GM12878 (cell line): ENCODE results near the gene FBN2. TPM values are rescaled to one million over a fixed set of nuclear protein-coding genes. Genes with fewer than 3 reads are reported as not detected.

ENCODE experiments used
- ATAC-seq: fragments of 200-7000 bp; cut with Tn5 transposase; 3 replicates; pipeline ENCODE4 v1.9.1; 2020; ENCODE audit warnings: mild to moderate bottlenecking, moderate library complexity
- BruUV-seq: library from RNA; stranded (reverse); fragments of 400-500 nt; replicated peaks from 2 replicates; lab custom pipeline; 2021; lab: Mats Ljungman, UMichigan
- CTCF ChIA-PET: fragments of 300-600 bp; sonication (Branson Sonifier 250); formaldehyde crosslinking; extraction: SDS; loops from one replicate; lab custom pipeline; 2021; ENCODE audit warnings: inconsistent platforms; lab: Yijun Ruan, JAX
- POLR2A ChIA-PET: fragments of 350-600 bp; formaldehyde crosslinking; extraction: SDS; loops from one replicate; lab custom pipeline; 2021; ENCODE audit warnings: inconsistent platforms; lab: Charles Lee
- RAD21 ChIA-PET: fragments of 300-600 bp; sonication (Branson Sonifier 250); formaldehyde crosslinking; loops from one replicate; lab custom pipeline; 2023; ENCODE audit warnings: antibody characterized with exemption; ENCODE audit not compliant: unreplicated experiment; lab: Charles Lee
- SMC1A ChIA-PET: fragments of 300-600 bp; sonication (Branson Sonifier 250); formaldehyde crosslinking; loops from one replicate; lab custom pipeline; 2023; ENCODE audit not compliant: unreplicated experiment, uncharacterized antibody; lab: Charles Lee
- DNase-seq: peaks from one replicate; pipeline ENCODE4 v3.0.0-alpha.2; 2011; ENCODE audit warnings: low read depth, low spot score
- FAIRE-seq: peaks from 3 replicates; lab custom pipeline; 2011; peaks lifted over from hg19 to GRCh38; lab: Jason Lieb, UNC
- H2AFZ ChIP-seq: 2 replicates; pipeline ENCODE4 v1.6.0; 2011; ENCODE audit warnings: low read depth, low read length, control low read depth; ENCODE audit not compliant: control insufficient read depth
- H3K27ac ChIP-seq: 2 replicates; pipeline ENCODE4 v1.5.1; 2011; ENCODE audit warnings: control low read depth; ENCODE audit not compliant: control insufficient read depth, insufficient read depth
- H3K27me3 ChIP-seq, 2 experiments: replicated peaks in 1 of 2; 2 replicates each; pipeline versions ENCODE4 v1.6.0 to v1.6.1; 2011; ENCODE audit warnings: low read length in 1 of 2; ENCODE audit not compliant: control insufficient read depth in 2 of 2, insufficient read depth in 2 of 2
- H3K36me3 ChIP-seq, 2 experiments: 2 replicates each; pipeline ENCODE4 v1.5.1; 2011; ENCODE audit warnings: low read length in 1 of 2; ENCODE audit not compliant: control insufficient read depth in 2 of 2, insufficient read depth in 2 of 2
- H3K4me1 ChIP-seq: 2 replicates; pipeline ENCODE4 v1.6.1; 2011; ENCODE audit warnings: mild to moderate bottlenecking, low read length, moderate library complexity, mixed read lengths; ENCODE audit not compliant: control insufficient read depth, insufficient read depth
- H3K4me2 ChIP-seq: 2 replicates; pipeline ENCODE4 v1.6.0; 2011; ENCODE audit warnings: control low read depth; ENCODE audit not compliant: control insufficient read depth, insufficient read depth
- H3K4me3 ChIP-seq: fragments of 200-600 bp; sonication (generic); 2 replicates; pipeline ENCODE4 v1.5.1; 2016
- H3K79me2 ChIP-seq: 2 replicates; pipeline ENCODE4 v1.6.0; 2011; ENCODE audit warnings: low read length; ENCODE audit not compliant: control insufficient read depth, insufficient read depth
- H3K9ac ChIP-seq: 2 replicates; pipeline ENCODE4 v1.8.0; 2011; ENCODE audit warnings: low read length, control low read depth, mixed read lengths; ENCODE audit not compliant: control insufficient read depth, insufficient read depth
- H3K9me3 ChIP-seq: replicated peaks from 3 replicates; pipeline ENCODE4 v1.5.1; 2011; ENCODE audit warnings: mild to moderate bottlenecking, low read length; ENCODE audit not compliant: control insufficient read depth, insufficient read depth
- H4K20me1 ChIP-seq: 2 replicates; pipeline ENCODE4 v1.6.0; 2011; ENCODE audit not compliant: control insufficient read depth, insufficient read depth
- EP300 ChIP-seq, 2 experiments: fragments of 150-350 bp in 1 of 2; IDR thresholded peaks; 2 replicates each; pipeline ENCODE4 v1.6.1; 2011 to 2012; ENCODE audit warnings: low read depth in 2 of 2, low read length in 2 of 2, borderline replicate concordance in 1 of 2, improper control_type of control experiment in 1 of 2, inconsistent platforms in 1 of 2; ENCODE audit not compliant: control insufficient read depth in 1 of 2
- HDAC2 ChIP-seq: fragments of 200-600 bp; sonication (generic); IDR thresholded peaks from 2 replicates; pipeline ENCODE4 v1.6.1; 2017
- KDM1A ChIP-seq: fragments of 200-600 bp; sonication (generic); IDR thresholded peaks from 2 replicates; pipeline ENCODE4 v1.6.1; 2016; ENCODE audit warnings: borderline replicate concordance
- MTA2 ChIP-seq: fragments of 450-650 bp; IDR thresholded peaks from 2 replicates; pipeline ENCODE4 v1.6.1; 2016; ENCODE audit warnings: low read depth, mild to moderate bottlenecking, moderate library complexity
- PML ChIP-seq: IDR thresholded peaks from 2 replicates; pipeline ENCODE4 v1.6.1; 2012; ENCODE audit warnings: low read length, inconsistent platforms
- SIN3A ChIP-seq: IDR thresholded peaks from 2 replicates; pipeline ENCODE4 v1.6.1; 2012; ENCODE audit warnings: low read depth, low read length, improper control_type of control experiment
- TARDBP ChIP-seq: IDR thresholded peaks from 2 replicates; pipeline ENCODE4 v1.6.1; 2016; ENCODE audit warnings: borderline replicate concordance
- TBL1XR1 ChIP-seq: IDR thresholded peaks from 2 replicates; pipeline ENCODE4 v1.6.1; 2012; ENCODE audit warnings: low read depth, low read length, improper control_type of control experiment
- in situ Hi-C: fragments of 300-500 bp; cut with MboI; formaldehyde crosslinking; loops from 9 replicates; pipeline ENCODE4 v1.14.3; 2018; ENCODE audit warnings: mixed read lengths
- intact Hi-C: fragments of 100-400 bp; cut with micrococcal nuclease; formaldehyde crosslinking; loops from one replicate; pipeline ENCODE4 v1.14.2; 2022; ENCODE audit not compliant: unreplicated experiment
- polyA plus RNA-seq, 11 experiments: library from polyadenylated mRNA; depleted of rRNA in 4 of 11; unstranded in 6 of 11; stranded (reverse) in 5 of 11; fragments of >200 nt; fragmentation: Nextera tagmentation in 4 of 11; fragmentation: Illumina TruSeq in 1 of 11; extraction: Ambion mirVana in 4 of 11; extraction: Trizol in 1 of 11; gene quantifications; 1 replicate in 1 of 11; 2 replicates in 10 of 11; pipeline versions ENCODE4 v1.2.1 to v1.2.3, GENCODE V29; 2011 to 2016; ENCODE audit warnings: inconsistent platforms in 2 of 11, missing spikeins in 2 of 11, low read depth in 1 of 11
- total RNA-seq, 4 experiments: library from RNA; depleted of rRNA in 3 of 4; stranded (reverse); fragments of >200 nt in 3 of 4; fragmentation: Illumina TruSeq in 1 of 4; extraction: Trizol in 1 of 4; gene quantifications; 2 replicates each; pipeline versions ENCODE4 v1.2.1 to v1.2.3, GENCODE V29; 2013 to 2021
- TF ChIP-seq, protein P1 (sequence below): fragments of 450-650 bp; IDR thresholded peaks from 2 replicates; pipeline ENCODE4 v1.6.1; 2017; ENCODE audit warnings: mild to moderate bottlenecking, moderate library complexity
- TF ChIP-seq, protein P2 (sequence below): fragments of 450-650 bp; formaldehyde crosslinking; IDR thresholded peaks from 2 replicates; pipeline ENCODE4 v1.4.0; 2022; ENCODE audit warnings: mild to moderate bottlenecking, moderate library complexity
- TF ChIP-seq, protein P3 (sequence below): fragments of 450-650 bp; IDR thresholded peaks from 2 replicates; pipeline ENCODE4 v1.6.1; 2017; ENCODE audit warnings: mild to moderate bottlenecking
- TF ChIP-seq, protein P4 (sequence below): IDR thresholded peaks from 2 replicates; pipeline ENCODE4 v1.6.1; 2011; ENCODE audit warnings: low read depth, low read length, improper control_type of control experiment, borderline replicate concordance

Gene FBN2
- total and polyA plus RNA-seq, 10 of the 15 experiments (the other 5 are each of a cell fraction or from before 2014, with no cell fraction given): 0.01 to 0.98 (median 0.10) TPM; not detected in 3

DNA sequence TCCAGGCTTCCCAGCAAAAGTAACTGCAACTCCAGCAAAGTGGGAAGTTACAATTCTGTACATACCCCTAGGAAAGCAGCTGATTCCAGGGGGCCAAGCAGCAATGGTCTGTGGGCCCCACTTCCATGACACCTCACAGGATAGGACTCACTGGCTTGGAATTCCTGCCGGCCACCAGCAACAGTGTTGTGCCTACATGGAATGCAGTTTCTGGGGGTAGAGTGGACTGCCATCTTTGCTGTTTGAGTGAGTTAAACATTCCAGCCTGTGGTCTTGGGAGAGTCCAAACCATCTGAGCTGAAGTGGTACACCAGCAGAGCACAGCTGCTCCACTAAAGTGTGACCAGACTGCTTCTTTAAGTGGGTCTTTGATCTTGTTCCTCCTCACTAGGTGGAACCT lies 13.4 kb upstream of the FBN2 start (continued):
- TF ChIP-seq, protein P1, sequence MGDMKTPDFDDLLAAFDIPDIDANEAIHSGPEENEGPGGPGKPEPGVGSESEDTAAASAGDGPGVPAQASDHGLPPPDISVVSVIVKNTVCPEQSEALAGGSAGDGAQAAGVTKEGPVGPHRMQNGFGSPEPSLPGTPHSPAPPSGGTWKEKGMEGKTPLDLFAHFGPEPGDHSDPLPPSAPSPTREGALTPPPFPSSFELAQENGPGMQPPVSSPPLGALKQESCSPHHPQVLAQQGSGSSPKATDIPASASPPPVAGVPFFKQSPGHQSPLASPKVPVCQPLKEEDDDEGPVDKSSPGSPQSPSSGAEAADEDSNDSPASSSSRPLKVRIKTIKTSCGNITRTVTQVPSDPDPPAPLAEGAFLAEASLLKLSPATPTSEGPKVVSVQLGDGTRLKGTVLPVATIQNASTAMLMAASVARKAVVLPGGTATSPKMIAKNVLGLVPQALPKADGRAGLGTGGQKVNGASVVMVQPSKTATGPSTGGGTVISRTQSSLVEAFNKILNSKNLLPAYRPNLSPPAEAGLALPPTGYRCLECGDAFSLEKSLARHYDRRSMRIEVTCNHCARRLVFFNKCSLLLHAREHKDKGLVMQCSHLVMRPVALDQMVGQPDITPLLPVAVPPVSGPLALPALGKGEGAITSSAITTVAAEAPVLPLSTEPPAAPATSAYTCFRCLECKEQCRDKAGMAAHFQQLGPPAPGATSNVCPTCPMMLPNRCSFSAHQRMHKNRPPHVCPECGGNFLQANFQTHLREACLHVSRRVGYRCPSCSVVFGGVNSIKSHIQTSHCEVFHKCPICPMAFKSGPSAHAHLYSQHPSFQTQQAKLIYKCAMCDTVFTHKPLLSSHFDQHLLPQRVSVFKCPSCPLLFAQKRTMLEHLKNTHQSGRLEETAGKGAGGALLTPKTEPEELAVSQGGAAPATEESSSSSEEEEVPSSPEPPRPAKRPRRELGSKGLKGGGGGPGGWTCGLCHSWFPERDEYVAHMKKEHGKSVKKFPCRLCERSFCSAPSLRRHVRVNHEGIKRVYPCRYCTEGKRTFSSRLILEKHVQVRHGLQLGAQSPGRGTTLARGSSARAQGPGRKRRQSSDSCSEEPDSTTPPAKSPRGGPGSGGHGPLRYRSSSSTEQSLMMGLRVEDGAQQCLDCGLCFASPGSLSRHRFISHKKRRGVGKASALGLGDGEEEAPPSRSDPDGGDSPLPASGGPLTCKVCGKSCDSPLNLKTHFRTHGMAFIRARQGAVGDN: no peak
- TF ChIP-seq PML: no peak
- TF ChIP-seq, all 136 proteins: peak for 0

DNA sequence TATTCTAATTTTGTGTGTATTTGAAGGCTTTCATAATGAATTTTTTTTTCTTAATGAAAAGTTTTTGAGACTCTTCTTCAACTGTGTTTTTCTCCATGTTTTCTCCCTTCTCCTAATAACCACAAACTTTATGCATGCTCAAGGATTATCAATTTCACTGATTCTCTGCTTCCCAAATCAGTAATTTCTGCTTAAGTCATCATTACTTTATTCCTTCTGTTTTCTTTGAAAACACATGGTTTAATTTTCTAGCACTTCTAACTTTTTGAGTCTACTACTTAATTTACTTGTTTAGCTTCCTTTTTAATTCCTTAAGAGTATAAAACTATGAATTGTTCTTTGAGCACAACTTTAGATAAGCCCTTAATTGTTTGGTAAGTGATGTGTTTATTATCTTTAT lies 11.5 kb upstream of the FBN2 start:
- ChIA-PET RAD21 (no interaction called here), SMC1A (no interaction called here)
- Histone ChIP-seq H3K9me3 (no peaks in the 10 kb centered on the region), H3K9ac (no peak overlapping the region), H3K27ac (no peak overlapping the region), H4K20me1 (no peaks in the 10 kb centered on the region), H3K4me1 (no peaks in the 10 kb centered on the region), H3K27me3 (no peaks in the 10 kb centered on the region), H3K36me3 (no peaks in the 10 kb centered on the region), H3K4me2 (no peak overlapping the region), H2AFZ (no peak overlapping the region), H3K79me2 (no peaks in the 10 kb centered on the region)
- ATAC-seq: no peak
- FAIRE-seq: no peak
- BruUV-seq: no TSS peak
- DNase-seq: no peak
- no peak for TF ChIP-seq KDM1A
- no peak for TF ChIP-seq HDAC2
- TF ChIP-seq TARDBP: no peak
- TF ChIP-seq, protein P2, sequence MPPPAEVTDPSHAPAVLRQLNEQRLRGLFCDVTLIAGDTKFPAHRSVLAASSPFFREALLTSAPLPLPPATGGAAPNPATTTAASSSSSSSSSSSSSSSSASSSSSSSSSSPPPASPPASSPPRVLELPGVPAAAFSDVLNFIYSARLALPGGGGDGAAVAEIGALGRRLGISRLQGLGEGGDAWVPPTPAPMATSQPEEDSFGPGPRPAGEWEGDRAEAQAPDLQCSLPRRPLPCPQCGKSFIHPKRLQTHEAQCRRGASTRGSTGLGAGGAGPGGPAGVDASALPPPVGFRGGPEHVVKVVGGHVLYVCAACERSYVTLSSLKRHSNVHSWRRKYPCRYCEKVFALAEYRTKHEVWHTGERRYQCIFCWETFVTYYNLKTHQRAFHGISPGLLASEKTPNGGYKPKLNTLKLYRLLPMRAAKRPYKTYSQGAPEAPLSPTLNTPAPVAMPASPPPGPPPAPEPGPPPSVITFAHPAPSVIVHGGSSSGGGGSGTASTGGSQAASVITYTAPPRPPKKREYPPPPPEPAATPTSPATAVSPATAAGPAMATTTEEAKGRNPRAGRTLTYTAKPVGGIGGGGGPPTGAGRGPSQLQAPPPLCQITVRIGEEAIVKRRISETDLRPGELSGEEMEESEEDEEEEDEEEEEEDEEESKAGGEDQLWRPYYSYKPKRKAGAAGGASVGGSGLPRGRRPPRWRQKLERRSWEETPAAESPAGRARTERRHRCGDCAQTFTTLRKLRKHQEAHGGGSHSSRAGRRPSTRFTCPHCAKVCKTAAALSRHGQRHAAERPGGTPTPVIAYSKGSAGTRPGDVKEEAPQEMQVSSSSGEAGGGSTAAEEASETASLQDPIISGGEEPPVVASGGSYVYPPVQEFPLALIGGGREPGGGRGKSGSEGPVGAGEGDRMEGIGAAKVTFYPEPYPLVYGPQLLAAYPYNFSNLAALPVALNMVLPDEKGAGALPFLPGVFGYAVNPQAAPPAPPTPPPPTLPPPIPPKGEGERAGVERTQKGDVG (CRISPR knock-in tag): no peak
- TF ChIP-seq, protein P3, sequence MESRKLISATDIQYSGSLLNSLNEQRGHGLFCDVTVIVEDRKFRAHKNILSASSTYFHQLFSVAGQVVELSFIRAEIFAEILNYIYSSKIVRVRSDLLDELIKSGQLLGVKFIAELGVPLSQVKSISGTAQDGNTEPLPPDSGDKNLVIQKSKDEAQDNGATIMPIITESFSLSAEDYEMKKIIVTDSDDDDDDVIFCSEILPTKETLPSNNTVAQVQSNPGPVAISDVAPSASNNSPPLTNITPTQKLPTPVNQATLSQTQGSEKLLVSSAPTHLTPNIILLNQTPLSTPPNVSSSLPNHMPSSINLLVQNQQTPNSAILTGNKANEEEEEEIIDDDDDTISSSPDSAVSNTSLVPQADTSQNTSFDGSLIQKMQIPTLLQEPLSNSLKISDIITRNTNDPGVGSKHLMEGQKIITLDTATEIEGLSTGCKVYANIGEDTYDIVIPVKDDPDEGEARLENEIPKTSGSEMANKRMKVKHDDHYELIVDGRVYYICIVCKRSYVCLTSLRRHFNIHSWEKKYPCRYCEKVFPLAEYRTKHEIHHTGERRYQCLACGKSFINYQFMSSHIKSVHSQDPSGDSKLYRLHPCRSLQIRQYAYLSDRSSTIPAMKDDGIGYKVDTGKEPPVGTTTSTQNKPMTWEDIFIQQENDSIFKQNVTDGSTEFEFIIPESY: no peak
- TF ChIP-seq EP300 (IDR thresholded peaks at IDR 0.05; ENCODE audit: borderline replicate concordance in 1 of 2, control insufficient read depth in 1 of 2, low read depth in 2 of 2, low read length in 2 of 2): no peak
- TF ChIP-seq, protein P4, sequence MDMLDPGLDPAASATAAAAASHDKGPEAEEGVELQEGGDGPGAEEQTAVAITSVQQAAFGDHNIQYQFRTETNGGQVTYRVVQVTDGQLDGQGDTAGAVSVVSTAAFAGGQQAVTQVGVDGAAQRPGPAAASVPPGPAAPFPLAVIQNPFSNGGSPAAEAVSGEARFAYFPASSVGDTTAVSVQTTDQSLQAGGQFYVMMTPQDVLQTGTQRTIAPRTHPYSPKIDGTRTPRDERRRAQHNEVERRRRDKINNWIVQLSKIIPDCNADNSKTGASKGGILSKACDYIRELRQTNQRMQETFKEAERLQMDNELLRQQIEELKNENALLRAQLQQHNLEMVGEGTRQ: no peak
- no peak for TF ChIP-seq SIN3A
- no peak for TF ChIP-seq TBL1XR1
- no peak for TF ChIP-seq MTA2
- TF ChIP-seq, all 136 proteins: peak for 0
- POLR2A ChIA-PET: no interaction called here
- intact Hi-C loops (no loop called here), in situ Hi-C loops (no loop called here)
- H3K4me3 ChIP-seq: no peak overlapping the region
- CTCF ChIA-PET: no interaction called here
